HG02642 (cell line): Measurements from ENCODE around the gene OBSL1.
A peak's percentile ranks its signal among the peaks of the same experiment; 100 is the strongest.

ENCODE experiments used
- ATAC-seq: cut with Tn5 transposase; IDR thresholded peaks from one replicate; pipeline ENCODE4 v1.9.1; 2021; ENCODE audit warnings: mild to moderate bottlenecking; ENCODE audit not compliant: unreplicated experiment, poor library complexity

Gene OBSL1

GRCh38 chr2:219516888-219517287 lies 54.5 kb downstream of the OBSL1 start:
- no peak for ATAC-seq

- ATAC-seq: no peak
Measured at GRCh38 chr2:219515874-219516629, 55.3 kb downstream of the OBSL1 start.

GRCh38 chr2:219514836-219515235 lies 56.5 kb downstream of the OBSL1 start:
- no peak for ATAC-seq

DNA sequence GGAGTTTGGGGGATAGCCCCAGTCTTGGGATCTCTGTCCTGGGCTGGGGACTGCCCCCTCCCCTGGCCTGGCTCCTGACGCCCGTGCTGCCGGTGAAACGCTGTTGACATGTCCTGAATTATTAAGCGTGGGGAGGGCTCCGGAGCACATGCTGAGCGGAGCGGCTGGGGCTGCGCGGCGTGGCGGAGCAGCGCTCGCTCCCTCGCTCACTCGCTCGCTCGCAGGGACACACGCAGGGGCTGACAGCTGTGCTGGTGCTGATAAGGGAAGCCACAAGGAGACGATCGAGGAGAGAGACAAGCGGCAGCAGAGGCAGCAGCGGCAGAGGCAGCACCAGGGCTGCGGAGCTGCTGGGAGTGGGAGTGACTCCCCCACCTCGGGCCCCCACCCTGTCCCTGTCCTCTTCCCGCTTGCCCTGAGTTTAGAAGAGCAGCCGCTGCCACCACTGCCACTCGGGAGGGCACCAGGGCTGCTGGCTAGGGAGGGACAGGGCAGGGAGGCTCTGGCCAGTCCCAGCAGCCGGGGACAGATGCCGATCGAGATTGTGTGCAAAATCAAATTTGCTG lies 57.1 kb downstream of the OBSL1 start, which contains the start of gene ASIC4:
TSS of gene ASIC4 (plus strand) at position 287 of the 566 bp plus-strand sequence. CDS start at position 530, 243 bp downstream.
- ATAC-seq: no peak

DNA sequence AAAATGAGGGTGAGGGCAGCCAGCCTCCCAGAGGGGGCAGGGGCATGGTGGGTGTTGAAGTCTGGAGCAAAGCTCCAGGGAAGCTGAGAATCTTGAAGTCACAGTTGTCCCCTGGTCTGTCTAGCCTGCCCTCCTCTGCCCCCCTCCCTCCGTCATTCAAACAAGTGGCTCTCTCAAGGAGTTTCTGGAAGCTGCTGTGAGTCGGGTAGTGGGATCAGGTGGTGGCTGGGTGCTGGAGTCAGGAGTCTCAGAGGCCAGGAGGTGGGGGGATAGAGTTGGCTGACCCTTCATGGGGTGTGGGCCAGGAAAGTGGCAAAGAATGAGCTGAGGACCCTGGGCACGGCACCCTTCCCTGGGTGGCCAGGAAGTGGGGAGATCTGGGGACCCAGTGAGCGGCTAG lies 57.6 kb downstream of the OBSL1 start:
- ATAC-seq: no peak

GRCh38 chr2:219512524-219513216 lies 58.7 kb downstream of the OBSL1 start:
- no peak for ATAC-seq

DNA sequence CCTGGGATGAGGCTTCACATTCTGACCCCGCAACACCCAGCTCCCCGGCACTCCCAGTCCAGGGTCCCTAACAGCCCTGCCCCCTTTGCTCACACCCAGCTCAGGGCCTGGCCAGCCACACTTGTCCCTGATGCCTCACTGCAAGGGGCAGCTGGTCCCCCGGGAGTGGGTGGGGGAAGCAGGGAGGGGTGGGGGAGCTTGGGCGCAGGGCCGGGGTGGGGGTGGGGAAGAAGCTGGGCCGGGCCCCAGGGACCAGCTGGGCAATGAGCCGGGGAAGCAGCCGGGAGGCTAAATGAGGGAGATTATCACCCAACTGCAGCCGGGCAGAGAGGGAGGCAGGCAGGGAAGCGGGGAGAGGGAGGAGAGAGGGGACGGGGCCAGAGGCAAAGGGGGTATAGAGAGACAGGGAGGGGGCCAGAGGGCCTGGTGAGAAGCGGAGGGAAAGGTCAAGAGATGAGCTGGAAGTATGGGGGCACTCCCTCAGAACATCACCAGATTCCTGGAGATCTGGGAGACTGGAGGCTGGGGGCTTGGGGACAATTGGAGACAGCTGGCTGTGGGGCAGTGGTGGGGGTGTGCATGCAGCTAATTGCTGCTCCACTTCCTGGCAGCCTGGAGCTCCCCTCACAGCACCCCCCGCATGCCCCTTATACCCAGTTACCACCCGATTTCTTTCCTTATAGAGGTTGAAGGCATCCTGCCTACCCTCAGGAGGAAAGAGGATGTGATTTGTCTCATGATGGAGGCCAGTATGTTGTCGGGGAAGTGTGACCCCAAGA lies 59.6 kb downstream of the OBSL1 start:
- ATAC-seq: no peak

DNA sequence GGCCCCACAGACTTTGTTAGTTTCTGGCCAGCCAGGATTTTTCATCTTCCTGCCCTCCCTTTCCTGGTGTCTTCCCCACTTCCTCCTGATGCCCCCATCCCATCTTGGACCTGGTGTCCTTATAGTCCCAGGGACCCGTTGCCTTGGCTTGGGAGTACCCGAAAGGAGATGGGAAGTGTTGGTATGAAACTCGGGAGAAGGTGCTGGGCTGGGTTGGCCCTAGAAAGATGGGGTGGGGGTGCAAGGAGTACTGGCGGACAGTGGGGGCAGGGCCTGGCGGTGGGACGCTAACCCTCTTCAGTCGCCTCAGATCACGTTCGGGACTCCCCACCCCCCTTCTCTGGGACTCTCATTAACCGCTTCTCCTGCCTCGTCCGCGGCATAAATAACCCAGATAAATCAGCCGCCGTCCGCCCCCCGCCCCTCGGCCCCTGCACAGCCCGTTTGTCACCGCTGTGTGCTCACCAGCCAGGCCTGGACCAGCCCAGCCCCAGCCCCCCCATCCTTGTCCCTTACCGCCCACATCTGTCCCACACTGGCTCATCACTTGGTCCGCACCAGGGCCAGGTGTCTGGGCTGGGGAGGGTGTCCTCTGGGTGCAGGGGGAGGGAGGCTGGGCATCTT lies 60.7 kb downstream of the OBSL1 start:
- no peak for ATAC-seq

DNA sequence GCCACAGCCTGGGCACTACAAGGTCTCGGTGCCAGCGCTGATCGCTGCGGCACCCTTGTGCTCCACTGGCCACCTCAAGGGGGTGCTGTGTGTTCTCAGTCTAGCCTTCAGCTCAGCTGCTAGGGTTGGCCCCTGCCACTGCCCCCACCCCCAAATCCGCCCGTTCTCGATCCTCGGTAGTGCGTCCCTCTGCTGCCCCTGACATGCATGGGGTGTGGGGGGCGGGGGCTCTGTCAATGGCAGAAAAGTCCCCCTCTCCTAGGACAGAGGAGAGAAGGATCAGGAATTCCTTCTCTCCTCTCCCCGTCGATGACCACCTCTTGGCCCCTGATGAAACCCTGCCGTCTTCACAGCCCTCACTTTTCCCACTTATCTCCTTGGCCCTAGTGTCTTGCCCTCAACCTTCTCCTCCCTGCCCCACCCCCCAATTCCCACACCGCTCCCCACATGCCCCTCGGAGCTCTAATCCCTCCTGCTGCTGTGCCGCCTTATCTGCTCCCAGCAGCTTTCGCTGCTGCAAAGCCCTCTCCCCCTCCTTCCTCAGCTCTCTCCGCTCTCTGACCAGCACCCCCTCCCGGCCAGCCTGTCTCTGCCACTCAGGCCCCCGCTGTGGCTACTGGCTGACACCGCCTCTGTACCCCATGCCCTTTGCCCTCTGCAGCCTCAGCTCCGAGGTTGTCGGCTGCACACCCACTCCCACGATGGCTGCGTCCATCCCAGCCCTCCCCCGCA lies 61.4 kb downstream of the OBSL1 start:
- peak; percentile 63 for ATAC-seq

GRCh38 chr2:219508971-219509779 lies 62.2 kb downstream of the OBSL1 start:
- peak; percentile 29 for ATAC-seq

DNA sequence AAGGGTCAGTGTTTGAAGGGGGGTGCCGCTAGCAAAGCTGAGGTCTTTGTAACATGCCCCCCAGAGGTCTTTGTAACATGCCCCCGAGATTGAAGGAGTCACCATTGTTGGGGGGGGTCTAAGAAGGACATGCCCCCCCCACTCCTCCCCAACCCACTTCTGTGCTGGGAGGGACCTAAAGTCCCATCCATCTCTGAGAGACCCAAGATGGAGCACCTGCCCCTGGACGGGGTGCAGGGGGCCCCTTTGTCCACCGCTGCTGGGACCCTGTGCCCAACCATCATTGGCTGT lies 63.0 kb downstream of the OBSL1 start:
- no peak for ATAC-seq

GRCh38 chr2:219507581-219508443 lies 63.5 kb downstream of the OBSL1 start:
- ATAC-seq: no peak

DNA sequence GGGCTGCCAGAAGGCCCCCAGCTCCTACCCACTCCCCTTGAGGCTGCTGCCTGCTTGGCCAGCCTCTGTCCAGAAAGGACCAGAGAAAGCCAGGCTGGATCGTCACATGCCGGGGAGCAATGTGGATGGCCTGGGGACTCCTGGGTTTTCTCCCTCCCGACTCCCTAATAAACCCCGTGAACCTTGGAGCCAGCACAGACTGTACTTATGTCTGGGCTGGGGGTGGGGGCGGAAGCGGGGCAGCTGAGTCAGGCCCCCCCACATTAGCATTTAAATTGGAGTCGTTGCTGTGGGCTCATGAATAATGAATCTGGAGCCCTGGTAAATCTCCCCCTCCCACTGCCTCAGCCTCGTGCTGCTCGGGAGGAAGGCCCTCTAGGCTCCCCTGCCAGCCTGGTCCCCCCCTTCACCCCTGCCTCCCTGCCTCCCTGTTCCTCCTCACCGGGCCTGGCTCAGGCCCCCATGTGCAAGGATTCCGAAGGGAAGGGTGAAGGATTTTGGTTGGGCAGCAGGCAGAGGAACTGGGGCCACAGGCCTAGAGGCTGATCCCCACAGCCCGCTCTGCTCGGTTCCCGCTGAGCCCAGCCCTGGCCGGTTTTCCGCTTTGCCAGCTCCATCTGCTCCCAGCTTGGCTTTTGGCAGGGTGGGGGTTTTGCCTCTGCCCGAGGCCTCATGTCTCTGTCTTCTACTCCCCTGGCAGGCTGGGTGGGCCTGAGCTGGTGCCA lies 64.4 kb downstream of the OBSL1 start:
- no peak for ATAC-seq

- no peak for ATAC-seq
Measured at GRCh38 chr2:219506153-219506801, 65.1 kb downstream of the OBSL1 start.

DNA sequence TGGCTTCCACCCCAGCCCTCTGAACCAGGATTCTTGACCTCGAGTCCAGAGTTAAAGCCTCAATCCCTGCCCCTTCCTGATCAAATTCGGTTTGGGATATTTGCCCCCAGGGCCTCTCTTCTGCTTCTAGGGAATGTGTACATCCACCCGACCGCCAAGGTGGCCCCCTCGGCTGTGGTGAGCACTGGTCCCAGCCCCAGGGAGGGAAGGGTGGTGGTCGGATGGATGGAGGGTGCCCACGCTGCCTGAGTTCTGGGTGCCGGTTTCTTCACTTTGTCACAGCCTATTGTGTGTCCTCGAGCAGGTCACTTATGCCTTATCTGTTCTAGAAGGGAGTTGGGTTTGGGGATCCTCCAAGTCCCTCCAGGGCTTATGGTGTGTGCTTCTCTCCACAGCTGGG lies 65.8 kb downstream of the OBSL1 start:
- no peak for ATAC-seq

- no peak for ATAC-seq
Measured at GRCh38 chr2:219502618-219503017, 68.7 kb downstream of the OBSL1 start.

DNA sequence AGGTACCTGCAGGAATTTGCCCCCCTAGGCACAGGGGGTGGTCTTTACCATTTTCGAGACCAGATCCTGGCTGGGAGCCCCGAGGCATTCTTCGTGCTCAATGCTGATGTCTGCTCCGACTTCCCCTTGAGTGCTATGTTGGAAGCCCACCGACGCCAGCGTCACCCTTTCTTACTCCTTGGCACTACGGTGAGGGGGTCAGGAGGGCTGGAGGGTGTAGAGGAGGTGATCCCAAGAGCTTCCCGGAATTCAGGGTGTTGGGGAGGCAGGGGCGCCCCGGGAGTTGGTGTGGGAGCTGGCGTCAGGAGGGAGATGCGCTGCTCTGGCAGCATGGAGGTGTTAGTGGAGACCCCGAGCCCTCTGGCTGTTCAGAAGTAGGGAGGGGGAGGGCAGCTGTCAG lies 69.5 kb downstream of the OBSL1 start:
- ATAC-seq: no peak
